WTC11 (cell line): Measurements from ENCODE around the gene DPY30. TPM values are rescaled to one million over a fixed set of nuclear protein-coding genes. Genes with fewer than 3 reads are reported as not detected.
"Not testable (repeated sequence)": the region's sequence is repeated elsewhere in the genome, so short reads cannot be mapped to it uniquely, and the experiment has no call there.

Experiments used
- ATAC-seq: fragments of 200-7000 bp; cut with Tn5 transposase; 2 replicates; pipeline ENCODE4 v1.10.0; 2021; ENCODE audit warnings: mild to moderate bottlenecking, moderate library complexity
- CTCF ChIA-PET: fragments of 300-600 bp; sonication (Branson Sonifier 250); formaldehyde crosslinking; loops from one replicate; lab custom pipeline; 2021; ENCODE audit warnings: antibody characterized with exemption; lab: Charles Lee
- POLR2A ChIA-PET: fragments of 350-600 bp; sonication (Branson Sonifier 250); formaldehyde crosslinking; loops from one replicate; lab custom pipeline; 2021; ENCODE audit warnings: antibody characterized with exemption; lab: Charles Lee
- DNase-seq: peaks from one replicate; pipeline ENCODE4 v3.0.0; 2021; ENCODE audit warnings: low spot score
- H3K27ac Mint-ChIP-seq: 2 replicates; pipeline ENCODE4 v1.8.0; 2021; ENCODE audit warnings: mixed read lengths
- H3K27me3 Mint-ChIP-seq: 2 replicates; pipeline ENCODE4 v1.8.0; 2021; ENCODE audit warnings: low read depth, mild to moderate bottlenecking, moderate library complexity, mixed read lengths
- H3K36me3 Mint-ChIP-seq: 2 replicates; pipeline ENCODE4 v1.8.0; 2021; ENCODE audit warnings: mixed read lengths
- H3K4me1 Mint-ChIP-seq: 2 replicates; pipeline ENCODE4 v1.8.0; 2022; ENCODE audit warnings: mixed read lengths
- H3K4me3 Mint-ChIP-seq: 2 replicates; pipeline ENCODE4 v1.8.0; 2021; ENCODE audit warnings: mild to moderate bottlenecking, moderate library complexity, mixed read lengths
- H3K9me3 Mint-ChIP-seq: 2 replicates; pipeline ENCODE4 v1.8.0; 2021; ENCODE audit warnings: mixed read lengths
- ATF2 ChIP-seq: sonication (generic); formaldehyde crosslinking; IDR thresholded peaks from 2 replicates; pipeline ENCODE4 v1.8.1; 2022; ENCODE audit warnings: low read depth, missing genetic modification reagents, borderline replicate concordance
- CDX4 ChIP-seq: fragments of 250-450 bp; sonication (Bioruptor Pico); IDR thresholded peaks from 2 replicates; pipeline ENCODE4 v1.9.0; 2021; ENCODE audit warnings: moderate library complexity, mild to moderate bottlenecking, inconsistent platforms, borderline replicate concordance
- CREB1 ChIP-seq: sonication (generic); formaldehyde crosslinking; IDR thresholded peaks from 2 replicates; pipeline ENCODE4 v1.8.0; 2023; ENCODE audit warnings: mild to moderate bottlenecking, missing genetic modification reagents
- ELF4 ChIP-seq: sonication (generic); formaldehyde crosslinking; IDR thresholded peaks from 2 replicates; pipeline ENCODE4 v1.8.1; 2022; ENCODE audit warnings: low read depth, mild to moderate bottlenecking, moderate library complexity, missing genetic modification reagents
- ERG ChIP-seq: fragments of 250-450 bp; sonication (Bioruptor Pico); IDR thresholded peaks from 2 replicates; pipeline ENCODE4 v1.8.0; 2021; ENCODE audit warnings: mild to moderate bottlenecking
- GTF2I ChIP-seq: fragments of 250-450 bp; sonication (Bioruptor Pico); conservative IDR thresholded peaks from 2 replicates; pipeline ENCODE4 v1.4.0; 2021; ENCODE audit warnings: mild to moderate bottlenecking
- IRF2 ChIP-seq: sonication (generic); formaldehyde crosslinking; IDR thresholded peaks from 2 replicates; pipeline ENCODE4 v1.8.0; 2022; ENCODE audit warnings: low read depth, missing genetic modification reagents, borderline replicate concordance
- KAT7 ChIP-seq: sonication (generic); formaldehyde crosslinking; IDR thresholded peaks from 2 replicates; pipeline ENCODE4 v1.8.1; 2023; ENCODE audit warnings: missing genetic modification reagents, mild to moderate bottlenecking, borderline replicate concordance
- SMAD3 ChIP-seq: sonication (generic); formaldehyde crosslinking; IDR thresholded peaks from 2 replicates; pipeline ENCODE4 v1.8.0; 2022; ENCODE audit warnings: missing genetic modification reagents, mild to moderate bottlenecking, borderline replicate concordance
- SP1 ChIP-seq: sonication (generic); formaldehyde crosslinking; conservative IDR thresholded peaks from 2 replicates; pipeline ENCODE4 v1.8.1; 2022; ENCODE audit warnings: missing genetic modification reagents
- STAT6 ChIP-seq: sonication (generic); formaldehyde crosslinking; conservative IDR thresholded peaks from 2 replicates; pipeline ENCODE4 v1.8.1; 2023; ENCODE audit warnings: mild to moderate bottlenecking, low read depth, missing genetic modification reagents, moderate library complexity
- ZNF423 ChIP-seq: fragments of 250-450 bp; sonication (Bioruptor Pico); IDR thresholded peaks from 2 replicates; pipeline ENCODE4 v2.1.2; 2022; ENCODE audit warnings: mild to moderate bottlenecking, moderate library complexity
- ZNF425 ChIP-seq: fragments of 250-450 bp; sonication (Bioruptor Pico); conservative IDR thresholded peaks from 2 replicates; pipeline ENCODE4 v1.9.0; 2021; ENCODE audit warnings: mild to moderate bottlenecking
- ZSCAN18 ChIP-seq: fragments of 250-450 bp; sonication (Bioruptor Pico); IDR thresholded peaks from 2 replicates; pipeline ENCODE4 v2.1.2; 2022; ENCODE audit warnings: mild to moderate bottlenecking, moderate library complexity
- total RNA-seq: library from RNA; stranded (reverse); gene quantifications from 3 replicates; pipeline ENCODE4 v1.2.3, GENCODE V29; 2021

The DPY30 gene
- total RNA-seq, 1 experiment from 2014 or later = 116 TPM

GRCh38 chr2:32010670-32011484 is 28.7 kb downstream of the DPY30 start, which contains the start of gene MEMO1 (continued):
- TF ChIP-seq STAT6 (CRISPR knock-in tag) (no peak), SP1 (peak; percentile 74), KAT7 (CRISPR knock-in tag) (0 out of 2 replicates have a peak, but pooled peaks have one; percentile 63), IRF2 (no peak), ZNF425 (CRISPR knock-in tag) (no peak; the same call in 1 of the 2 replicates), GTF2I (no peak), ERG (CRISPR knock-in tag) (no peak), ZSCAN18 (CRISPR knock-in tag) (no peak), SMAD3 (CRISPR knock-in tag) (peak; percentile 63; the same call in 1 of the 2 replicates), ZNF423 (no peak), CDX4 (CRISPR knock-in tag) (no peak), ELF4 (CRISPR knock-in tag) (no peak), CREB1 (CRISPR knock-in tag) (no peak), ATF2 (no peak)

GRCh38 chr2:32010280-32010669 is 29.3 kb downstream of the DPY30 start:
- H3K27ac Mint-ChIP-seq, CTCF ChIA-PET, H3K27me3 Mint-ChIP-seq, H3K9me3 Mint-ChIP-seq, H3K36me3 Mint-ChIP-seq: not testable (repeated sequence)
- peak overlapping the region; percentile 43; the same call in 1 of the 2 replicates for H3K4me3 Mint-ChIP-seq
- POLR2A ChIA-PET = interaction anchor here (0.6 to 2.1 kb wide), 3 partner anchors 29 to 52 kb away, joined by 3 to 7 read pairs (median 3); partner anchors contain the start of gene DPY30
- ATAC-seq = peak; percentile 56
- peaks cover 40% of the 10 kb centered on the region for H3K4me1 Mint-ChIP-seq
- DNase-seq = peak; percentile 51
